DMS79 (cell line): Measurements from ENCODE around the gene ASTN2.

Experiments
- DNase-seq: peaks from one replicate; lab custom pipeline; 2025; lab: John Stamatoyannopoulos, UW

The ASTN2 gene

GRCh38 chr9:116671605-116672004 lies 743.3 kb downstream of the ASTN2 start:
- DNase-seq = no peak

- DNase-seq = no peak
These were observed 745.7 kb downstream of the ASTN2 start for GRCh38 chr9:116668970-116669695.

- no peak for DNase-seq
These were observed 751.3 kb downstream of the ASTN2 start for GRCh38 chr9:116663581-116663980.

- no peak for DNase-seq
These were observed 752.1 kb downstream of the ASTN2 start for GRCh38 chr9:116662646-116663310.

- DNase-seq = peak; percentile 28
These were observed 753.6 kb downstream of the ASTN2 start for GRCh38 chr9:116661037-116661954.

- DNase-seq = no peak
These were observed 756.6 kb downstream of the ASTN2 start for GRCh38 chr9:116658265-116658664.

- DNase-seq = no peak
These were observed 757.9 kb downstream of the ASTN2 start for GRCh38 chr9:116656977-116657376.

GRCh38 chr9:116656501-116656971 lies 758.3 kb downstream of the ASTN2 start:
- no peak for DNase-seq

GRCh38 chr9:116654059-116654355 lies 760.9 kb downstream of the ASTN2 start:
- DNase-seq = no peak

GRCh38 chr9:116653348-116654058 lies 761.4 kb downstream of the ASTN2 start:
- DNase-seq = no peak

GRCh38 chr9:116647515-116647809 lies 767.4 kb downstream of the ASTN2 start:
- DNase-seq = no peak

GRCh38 chr9:116646661-116647514 lies 768.0 kb downstream of the ASTN2 start:
- no peak for DNase-seq

GRCh38 chr9:116644091-116644688 lies 770.7 kb downstream of the ASTN2 start:
- no peak for DNase-seq

- no peak for DNase-seq
These were observed 771.2 kb downstream of the ASTN2 start for GRCh38 chr9:116643691-116644090.

GRCh38 chr9:116641292-116642059 lies 773.4 kb downstream of the ASTN2 start:
- no peak for DNase-seq

GRCh38 chr9:116639251-116639741 lies 775.6 kb downstream of the ASTN2 start:
- no peak for DNase-seq

GRCh38 chr9:116635908-116636307 lies 778.9 kb downstream of the ASTN2 start:
- DNase-seq = no peak

GRCh38 chr9:116632990-116633838 lies 781.6 kb downstream of the ASTN2 start:
- DNase-seq = no peak

GRCh38 chr9:116629634-116630033 lies 785.2 kb downstream of the ASTN2 start:
- no peak for DNase-seq
